ENCODE measurements around the gene ACOX1.

ACOX1 gene

DNA sequence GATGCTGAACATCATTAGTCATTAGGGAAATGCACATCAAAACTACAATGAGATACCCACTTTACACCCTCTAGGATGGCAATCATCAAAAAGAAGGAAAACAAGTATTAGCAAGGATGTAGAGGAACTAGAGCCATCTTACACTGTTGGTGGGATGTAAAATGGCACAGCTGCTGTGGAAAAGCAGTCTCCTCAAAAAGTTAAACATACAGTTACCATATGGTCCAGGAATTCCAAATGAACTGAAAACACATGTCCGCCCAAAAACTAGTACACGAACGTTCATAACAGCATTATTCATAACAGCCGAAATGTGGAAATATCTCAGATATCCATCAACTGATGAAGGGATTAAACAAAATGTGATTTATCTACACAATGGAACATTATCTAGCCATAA lies 45.2 kb downstream of the ACOX1 start:
- DNase-seq (ENCODE audit: low spot score): no peak

DNA sequence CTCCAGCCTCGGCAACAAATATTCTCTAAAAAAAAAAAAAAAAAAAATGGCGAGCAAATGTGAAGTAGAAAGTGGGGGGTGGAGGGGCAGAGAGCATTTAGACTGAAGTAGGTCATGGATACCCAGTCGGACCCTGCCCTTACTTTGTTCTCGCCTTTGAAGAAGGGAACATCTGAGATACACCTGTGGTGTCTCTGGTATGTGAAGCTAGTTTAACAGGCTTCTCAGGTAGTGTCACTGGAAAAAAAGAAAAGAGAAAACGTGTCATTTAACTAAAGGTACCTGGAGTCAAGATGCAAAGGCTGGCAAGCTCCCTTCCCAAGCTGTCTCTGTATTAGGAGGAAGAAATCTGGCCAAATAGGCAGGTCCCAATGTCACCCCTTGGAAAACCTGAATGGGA lies 46.1 kb downstream of the ACOX1 start:
- no peak for DNase-seq (ENCODE audit: low spot score)

DNA sequence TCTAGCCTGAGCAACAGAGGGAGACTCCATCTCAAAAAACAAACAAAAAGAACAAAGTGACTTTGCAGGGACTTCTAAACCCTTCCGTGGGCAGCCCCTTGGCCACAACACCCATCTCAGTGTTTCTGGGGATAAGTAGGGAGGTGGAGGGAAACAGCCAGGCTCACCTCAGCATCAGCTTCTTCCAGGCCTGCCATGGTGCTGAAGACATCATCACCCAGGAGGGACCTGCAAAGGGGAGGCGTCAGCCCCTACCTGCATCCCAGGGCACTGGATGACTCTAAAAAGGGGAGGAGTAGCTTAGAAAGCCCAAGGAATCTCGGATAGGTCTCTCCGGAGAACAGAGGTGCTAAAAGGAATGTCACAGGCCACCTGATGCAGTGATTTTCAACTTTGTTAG lies 47.9 kb downstream of the ACOX1 start:
- DNase-seq (ENCODE audit: low spot score): no peak

- no peak for DNase-seq (ENCODE audit: low spot score)
Observed at GRCh38 chr17:75927286-75927922, 51.6 kb downstream of the ACOX1 start.

DNA sequence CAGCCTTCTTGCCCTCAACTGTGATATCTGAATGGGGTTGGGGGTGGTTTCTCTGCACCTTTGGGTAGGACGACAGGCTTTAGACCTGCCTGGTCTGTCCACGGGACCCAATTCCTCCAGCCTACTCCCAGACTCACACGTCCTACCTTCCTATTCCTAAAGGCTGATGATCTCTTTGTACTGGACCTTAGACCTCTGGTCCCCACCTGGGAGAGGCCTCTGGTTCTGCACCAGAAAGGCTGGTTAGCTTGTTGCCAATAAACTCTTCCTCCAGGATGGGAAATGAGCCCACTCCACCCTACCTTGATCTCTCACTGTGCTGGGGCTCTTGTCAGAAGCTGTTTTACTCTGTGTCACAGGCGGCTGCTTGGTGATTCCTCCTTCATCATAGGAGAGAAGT lies 52.5 kb downstream of the ACOX1 start:
- no peak for DNase-seq (ENCODE audit: low spot score)

DNA sequence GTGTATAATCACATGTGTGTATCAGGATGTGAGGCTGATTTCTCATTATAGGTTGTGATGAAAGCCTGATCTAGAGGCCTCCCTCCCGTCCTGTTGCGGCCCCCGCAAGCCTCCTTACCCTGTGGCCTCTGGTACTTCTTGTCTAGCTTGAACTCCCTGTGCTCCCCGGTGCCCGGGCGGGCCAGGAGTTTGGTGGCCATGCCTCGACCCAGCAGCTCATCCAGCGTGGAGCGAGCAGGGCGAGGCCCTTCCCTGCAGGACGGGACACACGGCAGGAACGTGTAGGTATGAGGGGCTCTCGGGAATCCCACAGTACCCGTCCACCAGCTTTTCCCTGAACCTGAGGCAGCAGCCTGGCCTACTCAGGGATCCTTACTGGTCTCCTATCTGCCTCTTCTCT lies 53.1 kb downstream of the ACOX1 start:
- no peak for DNase-seq (ENCODE audit: low spot score)

DNA sequence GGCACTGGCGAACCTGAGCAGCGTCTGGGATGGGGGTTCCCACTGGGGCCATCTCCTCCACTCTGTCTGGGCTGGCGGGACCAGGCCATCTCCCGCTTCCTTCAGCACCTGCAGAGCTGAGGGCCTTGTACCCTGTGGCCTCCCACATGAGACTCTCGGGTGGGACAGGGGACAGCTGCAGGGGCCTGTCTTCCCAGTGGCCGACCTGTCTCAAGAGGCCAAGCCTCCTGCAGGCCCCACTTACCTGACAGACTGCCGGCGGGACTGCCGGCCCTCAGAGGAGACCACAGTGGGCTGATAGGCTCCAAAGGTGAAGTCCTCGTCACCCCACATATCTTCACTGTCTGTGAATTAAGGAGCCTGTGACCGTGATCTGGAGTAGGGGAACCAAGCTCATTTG lies 53.9 kb downstream of the ACOX1 start:
- no peak for DNase-seq (ENCODE audit: low spot score)

DNA sequence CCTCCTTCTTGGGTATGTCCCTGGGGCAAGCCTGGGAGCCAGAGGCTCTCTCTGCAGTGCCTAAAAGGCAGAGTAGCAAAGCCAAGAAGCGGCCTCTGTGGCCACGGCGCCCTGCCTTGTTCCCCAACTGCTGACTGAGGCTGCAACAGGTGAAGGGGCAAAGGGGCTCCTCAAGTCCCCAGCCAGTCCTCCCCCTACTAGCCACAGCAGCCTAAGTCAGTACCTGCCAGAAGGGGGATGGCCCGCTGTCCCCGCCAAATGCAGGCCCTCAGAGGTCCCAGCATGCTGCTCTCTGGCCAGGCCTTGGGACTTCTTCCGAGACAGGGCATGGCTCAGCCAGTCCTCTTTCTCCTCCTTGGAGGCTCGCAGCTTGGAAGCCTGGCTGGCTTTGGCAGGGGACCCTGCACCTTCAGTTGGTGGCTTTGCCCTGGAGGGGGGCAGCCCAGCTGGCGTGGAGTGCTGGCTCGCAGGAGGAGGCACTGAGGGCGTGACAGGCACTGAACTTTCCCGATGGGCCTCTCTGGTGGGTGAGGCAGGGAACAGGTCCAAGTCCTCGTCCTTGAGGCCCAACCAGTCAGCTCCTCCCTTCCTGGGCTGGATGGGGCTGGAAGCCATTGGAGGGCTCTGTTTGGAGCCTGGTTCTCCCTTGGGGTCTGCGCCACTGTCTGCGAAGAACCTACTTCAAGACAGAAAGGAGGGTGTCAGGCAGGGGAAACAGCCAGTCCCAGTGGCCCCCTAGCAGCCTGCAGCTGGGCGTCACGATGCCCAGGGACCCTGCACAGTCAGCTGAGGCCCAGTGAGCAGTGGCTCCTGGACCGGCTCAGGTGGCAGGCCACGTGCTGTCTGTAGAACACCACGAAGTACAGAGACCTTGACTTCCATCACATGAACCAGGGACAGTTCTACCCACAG lies 55.7 kb downstream of the ACOX1 start:
- no peak for DNase-seq (ENCODE audit: low spot score)

DNA sequence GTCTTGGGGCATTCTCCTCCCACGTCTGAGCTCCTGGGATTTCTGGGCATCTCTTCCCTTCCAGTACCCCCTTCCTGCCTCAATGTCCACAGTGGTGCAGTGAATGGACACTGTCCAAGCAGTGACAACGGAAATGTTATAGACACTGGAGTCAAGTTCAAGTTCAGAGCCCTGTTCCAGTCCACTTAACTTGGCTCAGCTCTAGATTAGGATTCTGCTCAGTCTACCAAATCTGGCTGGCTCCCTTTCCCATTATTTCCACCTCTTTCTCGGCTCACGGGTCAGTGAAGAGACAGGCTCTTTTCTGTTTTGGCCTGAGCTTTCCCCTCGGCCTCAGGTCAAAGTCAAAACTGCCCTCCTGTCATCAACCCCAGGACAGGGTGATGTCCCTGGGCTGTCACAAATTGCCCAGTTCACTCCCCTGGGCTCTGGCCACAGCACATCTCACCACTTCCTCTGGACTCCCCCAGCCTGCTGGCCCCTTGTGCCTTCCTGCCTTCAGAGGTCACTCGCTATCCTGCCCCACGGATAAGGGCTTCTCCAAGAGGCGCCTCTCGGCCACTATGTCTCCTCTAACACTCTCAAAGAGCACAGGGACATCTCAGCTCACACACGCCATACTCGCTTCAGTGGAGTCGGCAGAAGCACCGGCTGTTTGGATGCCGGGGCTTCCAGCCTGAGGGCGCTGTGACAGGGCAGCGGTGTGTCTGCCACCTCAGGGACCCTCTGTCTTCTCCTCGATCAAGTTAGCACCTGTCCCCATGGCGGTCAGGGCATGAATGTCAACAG lies 56.6 kb downstream of the ACOX1 start:
- DNase-seq (ENCODE audit: low spot score): no peak

DNA sequence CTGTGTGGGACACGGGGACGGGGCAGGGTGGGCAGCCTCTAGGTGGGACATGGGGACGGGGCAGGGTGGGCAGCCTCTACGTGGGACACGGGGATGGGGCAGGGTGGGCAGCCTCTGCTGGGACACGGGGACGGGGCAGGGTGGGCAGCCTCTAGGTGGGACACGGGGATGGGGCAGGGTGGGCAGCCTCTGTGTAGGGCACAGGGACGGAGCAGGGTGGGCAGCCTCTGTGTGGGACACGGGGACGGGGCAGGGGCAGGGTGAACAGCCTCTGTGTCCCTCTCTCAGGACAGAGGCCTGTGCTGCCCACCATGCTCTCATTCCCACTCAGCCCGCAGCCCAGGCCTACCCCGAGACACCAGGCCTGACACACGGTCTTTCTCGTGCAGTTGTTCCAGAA lies 57.4 kb downstream of the ACOX1 start:
- DNase-seq (ENCODE audit: low spot score): no peak

DNA sequence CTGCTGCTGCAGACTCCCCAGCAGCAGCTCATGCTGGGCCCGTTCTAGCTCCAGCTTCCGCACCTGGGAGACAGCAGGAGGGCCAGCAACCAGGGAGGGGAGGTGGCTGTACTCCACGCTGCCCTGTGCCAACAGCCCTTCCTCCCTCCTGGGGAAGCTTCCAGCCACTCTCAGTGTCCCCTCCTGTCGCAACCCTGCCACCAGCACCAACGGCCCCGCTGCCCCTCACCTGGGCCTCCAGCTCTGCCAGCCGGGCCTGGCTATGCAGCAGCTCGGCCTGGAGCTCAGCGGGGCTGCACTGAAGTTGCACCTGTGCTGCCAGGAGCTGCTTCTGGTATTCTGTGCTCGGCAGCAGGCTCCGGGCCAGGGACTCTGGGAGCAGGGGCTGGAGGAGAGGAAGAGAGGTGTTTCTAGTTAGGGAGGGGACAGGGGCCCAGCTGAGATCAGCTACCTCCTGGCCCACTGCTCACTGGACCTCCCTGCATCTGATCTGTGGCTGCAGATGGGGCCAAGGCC lies 58.9 kb downstream of the ACOX1 start:
- DNase-seq (ENCODE audit: low spot score): no peak

DNA sequence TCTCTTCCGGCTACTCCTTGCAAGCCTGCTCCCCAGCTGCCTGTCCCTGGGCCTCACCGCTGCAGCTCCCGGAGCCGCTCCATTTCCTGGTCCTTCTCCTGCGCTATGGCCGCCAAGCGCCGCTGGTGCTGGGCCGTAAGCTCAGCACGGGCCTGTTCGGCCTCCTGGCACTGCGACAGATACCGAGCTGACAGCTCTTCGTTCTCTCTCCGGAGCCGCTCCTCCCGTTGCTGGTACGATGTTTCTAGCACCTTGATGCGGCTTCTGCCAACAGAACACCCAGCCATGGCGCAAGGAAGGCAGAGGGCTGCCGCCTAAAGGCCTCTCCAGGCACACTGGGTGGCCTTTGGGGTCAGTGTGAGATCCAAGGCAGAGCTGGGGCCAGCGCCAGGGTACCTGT lies 59.4 kb downstream of the ACOX1 start:
- DNase-seq (ENCODE audit: low spot score): no peak

DNA sequence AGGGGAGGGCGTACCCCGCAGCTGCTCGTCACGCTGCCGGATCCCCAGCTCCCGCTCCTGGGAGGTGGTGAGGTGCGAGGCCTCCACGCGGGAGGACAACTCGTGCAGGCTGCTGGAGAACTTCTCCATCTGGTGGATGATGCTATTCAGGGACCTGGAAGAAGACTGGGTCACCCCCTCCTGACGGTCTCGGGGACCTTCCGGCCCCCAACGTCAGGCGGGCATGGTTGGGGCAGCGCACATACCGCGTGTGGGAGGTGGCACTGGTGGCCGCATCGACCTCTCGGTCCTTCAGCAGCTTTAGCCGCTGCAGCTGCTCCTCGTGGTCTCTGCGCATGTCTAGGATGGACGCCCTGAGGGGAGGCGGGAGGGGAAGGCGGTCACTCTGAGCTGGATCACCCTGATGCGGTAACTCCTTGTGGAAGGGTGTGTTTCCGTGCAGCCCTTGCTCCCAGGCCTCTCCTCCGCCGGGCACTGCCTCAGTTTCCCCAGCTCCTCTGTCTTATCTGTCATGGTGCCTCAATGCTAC lies 61.0 kb downstream of the ACOX1 start:
- DNase-seq (ENCODE audit: low spot score): no peak

GRCh38 chr17:75917141-75917916 lies 61.6 kb downstream of the ACOX1 start:
- no peak for DNase-seq (ENCODE audit: low spot score)

DNA sequence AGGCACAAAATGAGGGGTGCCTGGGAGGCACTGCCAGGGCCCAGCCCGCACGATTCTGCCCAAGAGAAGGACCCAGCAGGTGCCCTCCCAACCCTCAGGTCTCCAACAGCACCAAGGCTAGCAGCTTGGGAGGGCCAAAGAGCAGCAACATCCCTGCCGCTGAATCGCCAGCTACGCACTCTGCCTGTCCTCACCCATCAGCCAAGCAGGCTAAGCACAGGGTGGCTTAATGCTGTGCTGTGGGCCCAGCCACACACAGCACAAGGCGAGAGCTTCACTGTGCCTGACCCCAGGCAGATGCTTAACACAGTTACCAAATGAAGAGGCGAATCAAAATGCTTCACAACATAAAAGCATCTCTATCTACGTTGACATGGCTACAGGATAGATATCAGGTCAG lies 63.7 kb downstream of the ACOX1 start:
- DNase-seq (ENCODE audit: low spot score): no peak

DNA sequence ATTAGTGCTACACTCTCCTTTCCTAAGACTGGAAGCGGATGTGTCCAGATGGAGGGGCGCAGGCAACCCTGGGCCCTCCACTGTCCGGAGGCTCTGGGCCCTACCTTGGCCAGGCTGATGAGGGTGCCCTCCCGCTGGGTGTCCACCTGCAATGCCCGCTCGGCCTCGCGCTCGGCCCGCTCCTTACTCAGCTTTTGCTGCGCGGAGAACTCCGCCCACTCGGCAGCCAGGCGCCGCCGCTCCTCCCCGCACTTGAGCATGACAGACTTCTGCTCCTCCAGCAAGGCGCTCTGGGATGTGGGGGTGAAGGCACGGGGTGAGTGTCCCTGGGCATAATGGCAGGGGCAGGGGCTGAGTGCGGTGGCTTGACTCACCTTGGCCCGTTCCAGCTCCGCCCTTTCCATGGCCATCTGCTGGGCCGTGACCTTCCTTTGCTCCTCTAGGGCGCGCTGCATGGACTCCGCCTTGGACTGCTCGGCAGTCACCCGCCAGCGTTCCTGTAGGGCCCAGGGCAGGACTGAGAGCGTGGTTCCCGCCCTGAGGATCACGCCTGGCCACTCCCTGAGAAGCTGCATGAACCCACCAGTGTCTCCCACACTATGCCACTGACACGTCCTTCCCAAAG lies 64.2 kb downstream of the ACOX1 start:
- DNase-seq (ENCODE audit: low spot score): no peak

DNA sequence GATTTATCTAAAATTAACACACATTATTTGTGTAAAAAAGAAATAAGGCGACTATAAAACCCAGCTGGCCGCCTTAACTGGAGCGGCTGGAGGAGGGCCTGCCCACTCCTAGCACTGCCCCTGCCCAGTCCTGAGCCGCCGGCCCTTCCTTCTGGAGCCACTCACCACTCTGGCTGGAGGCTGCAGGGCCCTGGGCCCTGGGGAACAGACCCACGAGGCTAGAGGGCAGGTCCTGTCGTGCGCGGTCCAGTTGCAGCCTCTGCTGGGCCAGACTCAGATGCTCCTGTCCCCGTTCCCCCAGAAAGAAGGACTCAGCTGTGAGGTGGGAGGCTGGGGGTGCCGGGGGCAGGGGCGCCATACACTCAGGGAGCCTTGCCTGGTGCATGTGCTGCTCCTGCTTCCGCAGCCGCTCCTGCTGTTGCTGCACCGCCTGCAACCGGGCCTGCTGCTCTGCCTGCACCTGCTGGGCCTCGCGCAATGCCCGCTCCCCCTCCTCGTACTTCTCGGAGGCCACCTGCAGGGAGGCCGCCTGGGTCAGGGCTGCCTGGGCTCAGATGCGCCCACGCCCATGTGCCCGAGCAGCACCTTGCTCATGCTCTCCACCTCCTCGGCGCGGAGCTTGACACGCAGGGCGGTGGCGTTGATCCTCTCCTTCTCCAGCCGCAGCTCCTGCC lies 65.3 kb downstream of the ACOX1 start:
- DNase-seq (ENCODE audit: low spot score): no peak

DNA sequence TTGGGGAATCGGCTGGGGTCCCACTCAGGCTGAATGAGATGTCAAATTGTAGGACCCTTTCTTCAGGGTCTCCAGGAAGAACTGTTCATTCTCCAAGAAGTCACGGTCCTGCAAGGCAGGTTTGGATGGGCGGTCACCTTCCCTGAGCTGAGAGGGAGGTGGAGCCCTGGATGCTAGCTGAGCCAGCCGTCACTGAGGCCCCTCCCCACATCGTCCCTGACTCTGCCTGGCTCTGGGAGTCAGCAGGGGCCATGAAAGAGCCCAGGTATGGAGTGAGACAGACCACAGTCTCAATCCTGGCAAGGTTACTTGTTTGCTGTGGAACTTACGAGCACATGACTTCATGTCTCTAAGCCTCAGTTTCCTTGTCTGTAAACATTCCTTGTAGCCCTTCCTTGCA lies 68.3 kb downstream of the ACOX1 start:
- DNase-seq (ENCODE audit: low spot score): no peak

- DNase-seq (ENCODE audit: low spot score): no peak
Observed at GRCh38 chr17:75909812-75910274, 69.1 kb downstream of the ACOX1 start.

DNA sequence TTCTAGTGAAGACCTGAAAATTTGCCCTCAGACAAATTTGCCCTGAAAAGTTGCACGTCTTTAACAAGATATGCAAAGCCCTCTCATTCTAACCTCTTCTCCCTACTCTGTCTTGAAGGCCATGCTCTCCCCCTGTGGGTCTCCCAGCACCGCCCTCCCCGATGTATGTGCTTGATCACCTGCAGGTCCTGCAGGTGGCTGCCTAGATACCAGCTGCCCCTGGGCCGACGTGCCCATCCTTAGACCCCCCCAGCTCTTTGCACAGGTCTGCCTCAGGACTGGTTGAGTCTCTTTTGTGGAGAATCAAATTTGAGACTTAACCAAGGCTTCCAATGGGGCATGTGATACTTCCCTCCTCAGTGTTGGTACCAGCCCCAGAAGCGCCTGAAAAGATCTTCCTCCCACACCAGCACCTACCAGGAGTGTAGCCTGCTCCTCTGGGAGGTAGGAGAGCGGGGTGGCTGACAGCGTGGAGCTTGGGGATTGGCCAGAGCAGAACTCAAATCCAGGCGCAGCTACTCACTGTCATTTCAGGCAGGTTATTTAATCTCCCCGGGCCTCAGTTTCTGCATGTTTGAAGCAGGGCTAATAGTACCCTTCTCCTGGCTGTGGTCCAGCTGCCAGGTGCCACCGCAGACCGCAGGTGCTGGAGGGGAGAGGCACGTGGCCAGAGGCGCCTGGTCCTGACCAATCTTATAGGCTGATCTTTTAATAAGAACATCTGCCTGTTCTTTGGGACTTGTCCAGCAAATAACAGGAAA lies 69.7 kb downstream of the ACOX1 start:
- no peak for DNase-seq (ENCODE audit: low spot score)
